GM23338 (cell line): ENCODE data around the gene GPD1. TPM values are rescaled to one million over a fixed set of nuclear protein-coding genes. Genes with fewer than 3 reads are reported as not detected.

ENCODE experiments used
- ATAC-seq: fragments of 200-7000 bp; cut with Tn5 transposase; 3 replicates; pipeline ENCODE4 v1.9.1; 2020
- DNase-seq: peaks from one replicate; pipeline ENCODE4 v3.0.0-alpha.2; 2015; ENCODE audit warnings: low spot score
- H2AFZ ChIP-seq: fragments of 200-600 bp; sonication (generic); 2 replicates; pipeline ENCODE4 v1.8.0; 2016; ENCODE audit warnings: antibody characterized with exemption, mild to moderate bottlenecking, moderate library complexity
- H3F3A ChIP-seq: fragments of 200-600 bp; sonication (generic); replicated peaks from 2 replicates; pipeline ENCODE4 v1.8.0; 2017; ENCODE audit warnings: antibody characterized with exemption, mixed run types, low read depth
- H3K27ac ChIP-seq: fragments of 200-600 bp; sonication (generic); 2 replicates; pipeline ENCODE4 v1.6.1; 2016; ENCODE audit warnings: low read depth
- H3K27me3 ChIP-seq: fragments of 200-600 bp; sonication (generic); 2 replicates; pipeline ENCODE4 v1.8.0; 2016; ENCODE audit warnings: mild to moderate bottlenecking, mixed run types, moderate library complexity; ENCODE audit not compliant: insufficient read depth
- H3K36me3 ChIP-seq: fragments of 200-600 bp; sonication (generic); 2 replicates; pipeline ENCODE4 v1.8.0; 2016; ENCODE audit warnings: mild to moderate bottlenecking; ENCODE audit not compliant: insufficient read depth
- H3K4me1 ChIP-seq: fragments of 200-600 bp; sonication (generic); 2 replicates; pipeline ENCODE4 v1.8.0; 2016; ENCODE audit warnings: mild to moderate bottlenecking, moderate library complexity; ENCODE audit not compliant: insufficient read depth
- H3K4me2 ChIP-seq: fragments of 200-600 bp; sonication (generic); 2 replicates; pipeline ENCODE4 v1.7.1; 2017; ENCODE audit warnings: mixed run types
- H3K4me3 ChIP-seq: fragments of 200-600 bp; sonication (generic); 2 replicates; pipeline ENCODE4 v1.6.1; 2016; ENCODE audit warnings: mixed run types
- H3K79me2 ChIP-seq: fragments of 200-600 bp; sonication (generic); replicated peaks from 2 replicates; pipeline ENCODE4 v1.8.0; 2017; ENCODE audit warnings: mild to moderate bottlenecking; ENCODE audit not compliant: insufficient read depth
- H3K9me2 ChIP-seq: fragments of 200-600 bp; sonication (generic); 2 replicates; pipeline ENCODE4 v1.8.0; 2017; ENCODE audit not compliant: insufficient read depth
- H4K20me1 ChIP-seq: fragments of 200-600 bp; sonication (generic); replicated peaks from 2 replicates; pipeline ENCODE4 v1.8.0; 2017; ENCODE audit warnings: mild to moderate bottlenecking; ENCODE audit not compliant: insufficient read depth
- H3K27ac Mint-ChIP-seq: 2 replicates; pipeline ENCODE4 v1.8.0; 2020; ENCODE audit warnings: inconsistent platforms, mild to moderate bottlenecking, moderate library complexity, mixed read lengths
- H3K27me3 Mint-ChIP-seq: 3 replicates; pipeline ENCODE4 v1.8.0; 2022; ENCODE audit warnings: low read depth, mild to moderate bottlenecking, moderate library complexity, mixed read lengths, inconsistent platforms; ENCODE audit not compliant: insufficient read depth, poor library complexity
- H3K36me3 Mint-ChIP-seq: 3 replicates; pipeline ENCODE4 v1.8.0; 2021; ENCODE audit warnings: low read depth, mild to moderate bottlenecking, inconsistent platforms, moderate library complexity, mixed read lengths
- H3K4me1 Mint-ChIP-seq: 3 replicates; pipeline ENCODE4 v1.8.0; 2020; ENCODE audit warnings: mild to moderate bottlenecking, inconsistent platforms, mixed read lengths
- H3K4me3 Mint-ChIP-seq: 3 replicates; pipeline ENCODE4 v1.8.0; 2021; ENCODE audit warnings: moderate library complexity, mild to moderate bottlenecking, inconsistent platforms, mixed read lengths
- H3K9me3 Mint-ChIP-seq: 3 replicates; pipeline ENCODE4 v1.8.0; 2020; ENCODE audit warnings: moderate library complexity, mild to moderate bottlenecking, inconsistent platforms, mixed read lengths
- EZH2phosphoT487 ChIP-seq: fragments of 200-600 bp; sonication (generic); IDR thresholded peaks from one replicate; pipeline ENCODE4 v1.8.1; 2018; ENCODE audit warnings: antibody characterized with exemption; ENCODE audit not compliant: unreplicated experiment
- POLR2AphosphoS5 ChIP-seq: IDR thresholded peaks from 2 replicates; pipeline ENCODE4 v1.6.1; 2016; ENCODE audit warnings: antibody characterized with exemption, low read depth
- ZNF114 ChIP-seq: fragments of 250-450 bp; sonication (Bioruptor Pico); IDR thresholded peaks from 2 replicates; pipeline ENCODE4 v1.5.0; 2020; ENCODE audit warnings: mild to moderate bottlenecking, moderate library complexity
- ZNF462 ChIP-seq: fragments of 250-450 bp; sonication (Bioruptor Pico); IDR thresholded peaks from 2 replicates; pipeline ENCODE4 v1.5.0; 2020; ENCODE audit warnings: mild to moderate bottlenecking, moderate library complexity
- polyA plus RNA-seq: library from polyadenylated mRNA; unstranded; fragments of >200 nt; fragmentation: Nextera tagmentation; extraction: Ambion mirVana; gene quantifications from 2 replicates; pipeline ENCODE4 v1.2.1, GENCODE V29; 2016
- total RNA-seq: library from RNA; depleted of rRNA; stranded (reverse); fragments of >200 nt; shearing (Covaris generic); gene quantifications from 2 replicates; pipeline ENCODE4 v1.2.3, GENCODE V29; 2014
- TF ChIP-seq, protein P1 (sequence below), 2 experiments: fragments of 200-600 bp in 1 of 2; sonication (generic) in 1 of 2; conservative IDR thresholded peaks; 2 replicates each; pipeline versions ENCODE4 v1.5.1 to v1.6.1; 2016 to 2017; ENCODE audit warnings: antibody characterized with exemption in 2 of 2, low read depth in 2 of 2, mild to moderate bottlenecking in 2 of 2, moderate library complexity in 1 of 2

Gene GPD1
- total and polyA plus RNA-seq, 2 experiments from 2014 or later, result 0.36 to 0.45 TPM

DNA sequence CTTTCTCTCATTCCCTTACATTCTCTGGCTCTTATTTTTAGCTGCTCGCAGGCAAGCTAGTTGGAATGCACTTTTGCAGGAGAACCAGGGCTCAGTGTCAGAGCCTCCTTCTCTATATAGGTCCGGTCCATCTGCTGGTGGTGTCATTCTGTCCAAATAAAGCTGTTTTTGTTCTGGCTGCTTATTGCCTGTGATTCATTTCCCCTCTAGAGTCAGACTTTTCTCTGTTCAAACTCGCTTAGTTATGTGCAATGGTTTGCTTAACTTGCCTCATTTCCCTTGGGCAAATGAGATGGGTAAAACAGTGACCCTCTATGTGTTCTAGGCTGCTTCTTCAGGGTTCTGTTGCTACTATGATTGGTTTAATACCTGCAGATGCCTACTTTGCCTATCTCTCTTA lies 15.8 kb upstream of the GPD1 start (continued):
- no peak for TF ChIP-seq ZNF462 (CRISPR knock-in tag)
- no peak for TF ChIP-seq POLR2AphosphoS5
- TF ChIP-seq ZNF114 (CRISPR knock-in tag), result no peak
- no peak for TF ChIP-seq EZH2phosphoT487

DNA sequence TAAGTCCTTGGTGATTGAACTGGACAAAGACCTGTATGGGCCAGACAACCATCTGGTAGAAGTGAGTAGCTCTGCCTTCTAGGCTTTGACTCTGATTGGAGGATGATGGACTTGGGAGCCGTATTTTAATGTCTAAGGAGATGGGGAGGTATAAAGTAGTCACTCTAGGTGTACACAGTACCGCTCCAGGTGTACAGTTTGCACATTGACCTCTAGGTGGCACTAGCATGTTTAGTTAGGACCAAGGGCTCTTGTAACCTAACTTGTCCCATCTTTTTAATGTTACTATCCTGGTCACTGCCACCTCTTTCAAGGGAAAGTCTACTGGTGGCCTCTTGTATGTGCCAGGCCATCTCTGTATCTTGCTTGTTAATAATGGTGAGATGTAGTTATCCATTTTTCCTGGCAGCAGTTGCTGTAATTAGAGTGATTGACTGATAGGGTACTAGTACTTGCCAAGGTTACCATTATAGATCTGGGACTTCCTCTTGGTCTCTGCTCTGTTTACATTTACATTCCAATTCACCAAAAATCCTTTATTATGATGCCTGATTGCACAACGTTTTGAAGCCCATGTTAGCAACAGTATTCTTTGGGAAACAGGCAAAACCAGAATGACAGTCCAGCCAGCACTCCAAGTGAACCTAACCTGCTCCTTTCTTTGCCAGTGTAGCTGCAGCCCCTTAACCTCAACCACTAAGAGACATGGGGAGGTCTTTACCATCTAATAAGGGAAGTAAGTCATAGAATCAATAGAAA lies 15.1 kb upstream of the GPD1 start:
- Histone ChIP-seq H3F3A (peaks cover 31% of the 10 kb centered on the region), H4K20me1 (peaks cover 18% of the 10 kb centered on the region), H3K27me3 (no peaks in the 10 kb centered on the region), H3K79me2 (peaks cover 27% of the 10 kb centered on the region), H3K4me3 (no peak overlapping the region), H3K36me3 (peaks cover 65% of the 10 kb centered on the region), H3K4me1 (peaks cover 5% of the 10 kb centered on the region), H3K4me2 (no peak overlapping the region), H3K9me2 (no peaks in the 10 kb centered on the region), H2AFZ (no peak overlapping the region), H3K27ac (no peak overlapping the region)
- Mint-ChIP-seq H3K27ac (no peak overlapping the region), H3K9me3 (no peaks in the 10 kb centered on the region; the same call in 2 of the 3 replicates), H3K4me3 (no peak overlapping the region; the same call in 2 of the 3 replicates), H3K36me3 (peaks cover 80% of the 10 kb centered on the region), H3K27me3 (no peaks in the 10 kb centered on the region), H3K4me1 (peaks cover 14% of the 10 kb centered on the region; the same call in 2 of the 3 replicates)
- DNase-seq (peak; percentile 83), ATAC-seq (peak; percentile 4; the same call in 1 of the 3 replicates)
- TF ChIP-seq, protein P1, sequence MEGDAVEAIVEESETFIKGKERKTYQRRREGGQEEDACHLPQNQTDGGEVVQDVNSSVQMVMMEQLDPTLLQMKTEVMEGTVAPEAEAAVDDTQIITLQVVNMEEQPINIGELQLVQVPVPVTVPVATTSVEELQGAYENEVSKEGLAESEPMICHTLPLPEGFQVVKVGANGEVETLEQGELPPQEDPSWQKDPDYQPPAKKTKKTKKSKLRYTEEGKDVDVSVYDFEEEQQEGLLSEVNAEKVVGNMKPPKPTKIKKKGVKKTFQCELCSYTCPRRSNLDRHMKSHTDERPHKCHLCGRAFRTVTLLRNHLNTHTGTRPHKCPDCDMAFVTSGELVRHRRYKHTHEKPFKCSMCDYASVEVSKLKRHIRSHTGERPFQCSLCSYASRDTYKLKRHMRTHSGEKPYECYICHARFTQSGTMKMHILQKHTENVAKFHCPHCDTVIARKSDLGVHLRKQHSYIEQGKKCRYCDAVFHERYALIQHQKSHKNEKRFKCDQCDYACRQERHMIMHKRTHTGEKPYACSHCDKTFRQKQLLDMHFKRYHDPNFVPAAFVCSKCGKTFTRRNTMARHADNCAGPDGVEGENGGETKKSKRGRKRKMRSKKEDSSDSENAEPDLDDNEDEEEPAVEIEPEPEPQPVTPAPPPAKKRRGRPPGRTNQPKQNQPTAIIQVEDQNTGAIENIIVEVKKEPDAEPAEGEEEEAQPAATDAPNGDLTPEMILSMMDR (conservative IDR thresholded peaks at IDR 0.05; ENCODE audit: low read depth in 2 of 2), result peak; percentile 74 to 78
- TF ChIP-seq ZNF114 (CRISPR knock-in tag), result no peak
